B cell (primary cell): ENCODE data around the gene GCSH. TPM values are rescaled to one million over a fixed set of nuclear protein-coding genes. Genes with fewer than 3 reads are reported as not detected.

ENCODE experiments used
- ATAC-seq: fragments of 200-7000 bp; cut with Tn5 transposase; one replicate; pipeline ENCODE4 v1.10.0; 2021; ENCODE audit warnings: low read depth, mild to moderate bottlenecking, moderate number of reproducible peaks, moderate library complexity
- CTCF ChIA-PET: fragments of 350-600 bp; sonication (Branson Sonifier 250); formaldehyde crosslinking; loops from one replicate; lab custom pipeline; 2021; ENCODE audit warnings: antibody characterized with exemption, inconsistent platforms; lab: Charles Lee
- POLR2A ChIA-PET: fragments of 350-600 bp; sonication (Branson Sonifier 250); formaldehyde crosslinking; loops from one replicate; lab custom pipeline; 2021; ENCODE audit warnings: antibody characterized with exemption; lab: Charles Lee
- DNase-seq: peaks from one replicate; pipeline ENCODE4 v3.0.0; 2013
- H2AFZ ChIP-seq: 2 replicates; pipeline ENCODE4 v1.6.1; 2012; ENCODE audit warnings: mild to moderate bottlenecking, low read depth, low read length; ENCODE audit not compliant: insufficient read depth, poor library complexity, severe bottlenecking
- H3K27ac ChIP-seq, 2 donors: 1 replicate in 1 of 2; 2 replicates in 1 of 2; pipeline ENCODE4 v1.5.1; 2012 to 2013; ENCODE audit warnings: low read length in 2 of 2, mild to moderate bottlenecking in 2 of 2, moderate library complexity in 1 of 2
- H3K27me3 ChIP-seq, 4 experiments: fragments of 200-600 bp in 1 of 4; sonication (generic) in 1 of 4; replicated peaks in 1 of 4; 1 replicate in 2 of 4; 2 replicates in 2 of 4; pipeline versions ENCODE4 v1.6.1 to v1.7.0; 2013 to 2016; ENCODE audit warnings: low read length in 3 of 4, mild to moderate bottlenecking in 2 of 4, mixed read lengths in 1 of 4, moderate library complexity in 1 of 4; ENCODE audit not compliant: insufficient read depth in 4 of 4, control insufficient read depth in 3 of 4; ENCODE audit errors: control extremely low read depth in 1 of 4
- H3K36me3 ChIP-seq, 2 experiments: replicated peaks in 1 of 2; 1 replicate in 1 of 2; 2 replicates in 1 of 2; pipeline versions ENCODE4 v1.6.1 to v1.7.1; 2013; ENCODE audit warnings: low read length in 1 of 2; ENCODE audit not compliant: insufficient read depth in 2 of 2, control insufficient read depth in 1 of 2; ENCODE audit errors: control extremely low read depth in 1 of 2, extremely low read depth in 1 of 2
- H3K4me1 ChIP-seq, 2 donors: fragments of 200-600 bp in 1 of 2; sonication (generic) in 1 of 2; 1 replicate in 1 of 2; 2 replicates in 1 of 2; pipeline versions ENCODE4 v1.5.1 to v1.6.1; 2013 to 2017; ENCODE audit warnings: low read length in 2 of 2; ENCODE audit not compliant: control insufficient read depth in 2 of 2, insufficient read depth in 2 of 2
- H3K4me2 ChIP-seq: replicated peaks from 2 replicates; pipeline ENCODE3; 2012; ENCODE audit warnings: mild to moderate bottlenecking, low read depth, low read length; ENCODE audit not compliant: poor library complexity, severe bottlenecking
- H3K4me3 ChIP-seq, 5 experiments: fragments of 200-600 bp in 1 of 5; sonication (generic) in 1 of 5; 1 replicate in 3 of 5; 2 replicates in 2 of 5; pipeline versions ENCODE4 v1.5.1 to v1.7.0; 2011 to 2016; ENCODE audit warnings: low read length in 4 of 5, mild to moderate bottlenecking in 4 of 5, low read depth in 2 of 5, control low read depth in 1 of 5, moderate library complexity in 1 of 5; ENCODE audit not compliant: insufficient read depth in 1 of 5; ENCODE audit errors: control extremely low read depth in 1 of 5, extremely low read depth in 1 of 5
- H3K79me2 ChIP-seq: fragments of 200-600 bp; sonication (generic); one replicate; pipeline ENCODE4 v1.6.0; 2016; ENCODE audit warnings: low read length; ENCODE audit not compliant: control insufficient read depth, insufficient read depth
- H3K9ac ChIP-seq: fragments of 200-600 bp; sonication (generic); 2 replicates; pipeline ENCODE4 v1.6.1; 2017; ENCODE audit warnings: mild to moderate bottlenecking, low read length, moderate library complexity
- H3K9me3 ChIP-seq, 3 donors: one replicate each; pipeline versions ENCODE4 v1.6.1 to v1.7.1; 2013; ENCODE audit warnings: low read length in 2 of 3; ENCODE audit not compliant: control insufficient read depth in 2 of 3, insufficient read depth in 1 of 3; ENCODE audit errors: control extremely low read depth in 1 of 3
- H4K20me1 ChIP-seq: 2 replicates; pipeline ENCODE4 v1.6.0; 2012; ENCODE audit warnings: mild to moderate bottlenecking, low read length; ENCODE audit not compliant: insufficient read depth, control insufficient read depth, poor library complexity, severe bottlenecking
- H3K27ac Mint-ChIP-seq: one replicate; pipeline ENCODE4 v1.8.0; 2021; ENCODE audit warnings: mixed read lengths
- H3K27me3 Mint-ChIP-seq: one replicate; pipeline ENCODE4 v1.8.0; 2021; ENCODE audit warnings: mixed read lengths
- H3K4me1 Mint-ChIP-seq: one replicate; pipeline ENCODE4 v1.8.0; 2021; ENCODE audit warnings: mixed read lengths
- H3K4me3 Mint-ChIP-seq: one replicate; pipeline ENCODE4 v1.8.0; 2021; ENCODE audit warnings: mixed read lengths
- H3K9me3 Mint-ChIP-seq: one replicate; pipeline ENCODE4 v1.8.0; 2022; ENCODE audit warnings: mixed read lengths; ENCODE audit not compliant: insufficient read depth
- EZH2 ChIP-seq: IDR thresholded peaks from 2 replicates; pipeline ENCODE4 v1.6.1; 2012; ENCODE audit warnings: borderline replicate concordance, low read depth, mild to moderate bottlenecking, moderate library complexity, low read length; ENCODE audit not compliant: insufficient read depth, poor library complexity, severe bottlenecking
- WGBS: methylation state at CpG from one replicate; pipeline ENCODE4 v1.1.5; 2013; ENCODE audit warnings: missing lambda C conversion rate; ENCODE audit not compliant: insufficient coverage; 5-methylcytosine and 5-hydroxymethylcytosine counted together
- intact Hi-C: fragments of 100-400 bp; cut with micrococcal nuclease; formaldehyde crosslinking; loops from one replicate; pipeline ENCODE4 v1.10.0; 2022
- polyA plus RNA-seq: library from polyadenylated mRNA; depleted of rRNA; stranded (reverse); fragments of >200 nt; gene quantifications from 2 replicates; pipeline ENCODE4 v1.2.3, GENCODE V29; 2012
- total RNA-seq, 2 donors: library from RNA; stranded (reverse); fragments of 120-200 nt in 1 of 2; gene quantifications; 1 replicate in 1 of 2; 2 replicates in 1 of 2; pipeline versions ENCODE4 v1.2.3 to v1.2.4, GENCODE V29; 2013 to 2022
- TF ChIP-seq, protein P1 (sequence below): fragments of 200-600 bp; IDR thresholded peaks from one replicate; pipeline ENCODE4 v1.8.0; 2022; ENCODE audit warnings: antibody characterized with exemption, mild to moderate bottlenecking

The GCSH gene
- total and polyA plus RNA-seq, 2 donors (not counting 1 experiment from before 2014, with no cell fraction given) = 1.9 to 4.5 TPM

DNA sequence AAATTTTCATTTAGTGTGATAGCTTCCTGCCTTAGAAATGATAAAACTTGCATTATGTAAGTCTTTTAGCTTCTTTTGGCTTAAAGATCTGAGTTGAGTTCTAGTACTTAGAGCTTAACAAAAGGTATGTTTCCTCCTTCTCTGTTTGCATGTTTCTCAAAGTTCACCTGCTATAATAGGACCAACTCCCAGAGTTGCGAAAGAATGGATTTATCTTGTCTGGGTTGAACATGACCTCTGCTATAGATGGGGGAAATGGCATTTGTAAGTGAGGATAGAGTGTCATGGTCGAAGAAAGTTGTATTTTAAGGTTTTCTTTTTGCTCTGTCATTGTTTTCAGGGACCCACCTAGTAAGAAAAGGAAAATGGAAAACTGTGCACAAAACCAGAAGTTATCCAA lies 53.4 kb downstream of the GCSH start:
- Histone ChIP-seq H3K27ac (no peak overlapping the region), H3K4me3 (no peak overlapping the region), H3K4me2 (no peak overlapping the region), H3K9ac (no peak overlapping the region), H2AFZ (no peak overlapping the region), H3K4me1 (no peaks in the 10 kb centered on the region), H4K20me1 (peaks cover 9% of the 10 kb centered on the region), H3K79me2 (peaks cover 21% of the 10 kb centered on the region), H3K27me3 (no peaks in the 10 kb centered on the region), H3K9me3 (peaks cover 0 to under 1% (median 0%) of the 10 kb centered on the region in 3 donors), H3K36me3 (peaks cover 3 to 38% of the 10 kb centered on the region in 2 experiments)
- POLR2A ChIA-PET = no interaction called here
- WGBS = no CpG with 5 or more reads among the region's 2 CpGs
- no peak for DNase-seq
- no peak for ATAC-seq
- H3K9me3 Mint-ChIP-seq = no peaks in the 10 kb centered on the region
- no peak for TF ChIP-seq EZH2
- TF ChIP-seq, protein P1, sequence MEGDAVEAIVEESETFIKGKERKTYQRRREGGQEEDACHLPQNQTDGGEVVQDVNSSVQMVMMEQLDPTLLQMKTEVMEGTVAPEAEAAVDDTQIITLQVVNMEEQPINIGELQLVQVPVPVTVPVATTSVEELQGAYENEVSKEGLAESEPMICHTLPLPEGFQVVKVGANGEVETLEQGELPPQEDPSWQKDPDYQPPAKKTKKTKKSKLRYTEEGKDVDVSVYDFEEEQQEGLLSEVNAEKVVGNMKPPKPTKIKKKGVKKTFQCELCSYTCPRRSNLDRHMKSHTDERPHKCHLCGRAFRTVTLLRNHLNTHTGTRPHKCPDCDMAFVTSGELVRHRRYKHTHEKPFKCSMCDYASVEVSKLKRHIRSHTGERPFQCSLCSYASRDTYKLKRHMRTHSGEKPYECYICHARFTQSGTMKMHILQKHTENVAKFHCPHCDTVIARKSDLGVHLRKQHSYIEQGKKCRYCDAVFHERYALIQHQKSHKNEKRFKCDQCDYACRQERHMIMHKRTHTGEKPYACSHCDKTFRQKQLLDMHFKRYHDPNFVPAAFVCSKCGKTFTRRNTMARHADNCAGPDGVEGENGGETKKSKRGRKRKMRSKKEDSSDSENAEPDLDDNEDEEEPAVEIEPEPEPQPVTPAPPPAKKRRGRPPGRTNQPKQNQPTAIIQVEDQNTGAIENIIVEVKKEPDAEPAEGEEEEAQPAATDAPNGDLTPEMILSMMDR = no peak
- H3K27ac Mint-ChIP-seq = no peak overlapping the region
- H3K4me1 Mint-ChIP-seq = peaks cover 7% of the 10 kb centered on the region
- no peaks in the 10 kb centered on the region for H3K27me3 Mint-ChIP-seq
- intact Hi-C loops = no loop called here
- CTCF ChIA-PET = interaction anchor here (0.9 kb wide), 1 partner anchor 9 kb away, joined by 3 read pairs; no protein-coding TSS in a partner anchor
- no peak overlapping the region for H3K4me3 Mint-ChIP-seq

DNA sequence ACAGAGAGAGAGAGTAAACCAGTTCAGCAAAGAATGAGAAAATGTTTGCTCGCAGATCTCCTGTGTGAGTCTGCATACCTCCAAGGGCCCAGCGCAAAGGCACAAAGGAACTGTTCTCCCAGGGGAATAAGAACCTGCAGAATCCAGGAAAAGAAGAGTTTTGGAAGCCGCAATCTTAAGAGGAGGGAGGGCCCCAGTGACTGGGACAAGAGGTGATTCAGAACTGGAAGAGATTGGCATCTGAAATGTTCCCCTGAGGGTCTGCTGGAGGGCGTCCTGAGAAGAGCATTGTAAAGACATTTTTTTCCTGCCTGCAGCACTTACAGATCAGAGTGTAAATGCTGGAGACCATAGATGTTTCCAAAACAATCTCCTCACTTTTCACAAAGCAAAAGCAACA lies 54.5 kb downstream of the GCSH start:
- no peaks in the 10 kb centered on the region for H3K27me3 Mint-ChIP-seq

More for the DNA sequence above, 54.5 kb downstream of the GCSH start:
- POLR2A ChIA-PET = no interaction called here
- DNase-seq (no peak), ATAC-seq (no peak)
- H2AFZ ChIP-seq = no peak overlapping the region
- TF ChIP-seq, protein P1 = no peak
- no peak for TF ChIP-seq EZH2
- H3K4me1 ChIP-seq = peaks cover 7 to 9% of the 10 kb centered on the region in 2 donors
- WGBS = 98% methylated on average over 3 of the region's 4 CpGs
- peaks cover 33% of the 10 kb centered on the region for H3K79me2 ChIP-seq
- peaks cover 15% of the 10 kb centered on the region for H3K4me1 Mint-ChIP-seq
- no peak overlapping the region for H3K4me2 ChIP-seq
- H3K27ac ChIP-seq = no peak overlapping the region
- H3K36me3 ChIP-seq = peaks cover 3 to 38% of the 10 kb centered on the region in 2 experiments
- no peak overlapping the region for H3K27ac Mint-ChIP-seq
- H3K9me3 Mint-ChIP-seq = no peaks in the 10 kb centered on the region
- H3K27me3 ChIP-seq = no peaks in the 10 kb centered on the region
- intact Hi-C loops = no loop called here
- peaks cover 18% of the 10 kb centered on the region for H4K20me1 ChIP-seq
- CTCF ChIA-PET = no interaction called here
- H3K9ac ChIP-seq = no peak overlapping the region
- H3K4me3 Mint-ChIP-seq = no peak overlapping the region
- H3K9me3 ChIP-seq = no peaks in the 10 kb centered on the region
- H3K4me3 ChIP-seq = no peak overlapping the region
